ENCODE measurements around the gene NUTM2E. TPM values are rescaled to one million over a fixed set of nuclear protein-coding genes. Genes with fewer than 3 reads are reported as not detected.
A peak's percentile ranks its signal among the peaks of the same experiment; 100 is the strongest.
"Not testable (repeated sequence)": the region's sequence is repeated elsewhere in the genome, so short reads cannot be mapped to it uniquely, and the experiment has no call there.

NUTM2E gene
- total RNA-seq, 4 donors from 2014 or later = 2.5 TPM; not detected in 3

DNA sequence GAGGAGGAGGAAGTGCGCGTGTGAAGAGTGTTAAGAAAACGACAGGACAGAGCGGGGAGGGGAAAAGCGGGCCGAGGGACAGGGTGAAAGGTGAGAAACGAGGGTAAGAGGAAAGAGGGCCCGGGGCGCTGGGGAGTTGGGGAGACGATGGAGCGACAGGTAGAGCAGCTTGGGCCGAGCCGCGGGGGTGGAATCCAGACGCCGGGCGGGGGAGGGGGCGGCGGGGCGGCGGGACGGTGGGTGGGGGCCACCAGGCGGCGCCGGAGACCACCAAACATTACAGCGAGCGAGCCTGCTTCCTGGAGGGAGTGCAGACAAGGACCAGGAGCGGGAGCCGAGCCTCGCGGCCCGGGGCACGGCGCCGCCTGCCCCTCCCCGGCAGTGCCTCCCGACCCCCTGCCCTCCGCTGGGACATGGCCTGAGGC, 940 bp upstream of the NUTM2E start:
- TF ChIP-seq, protein P1, sequence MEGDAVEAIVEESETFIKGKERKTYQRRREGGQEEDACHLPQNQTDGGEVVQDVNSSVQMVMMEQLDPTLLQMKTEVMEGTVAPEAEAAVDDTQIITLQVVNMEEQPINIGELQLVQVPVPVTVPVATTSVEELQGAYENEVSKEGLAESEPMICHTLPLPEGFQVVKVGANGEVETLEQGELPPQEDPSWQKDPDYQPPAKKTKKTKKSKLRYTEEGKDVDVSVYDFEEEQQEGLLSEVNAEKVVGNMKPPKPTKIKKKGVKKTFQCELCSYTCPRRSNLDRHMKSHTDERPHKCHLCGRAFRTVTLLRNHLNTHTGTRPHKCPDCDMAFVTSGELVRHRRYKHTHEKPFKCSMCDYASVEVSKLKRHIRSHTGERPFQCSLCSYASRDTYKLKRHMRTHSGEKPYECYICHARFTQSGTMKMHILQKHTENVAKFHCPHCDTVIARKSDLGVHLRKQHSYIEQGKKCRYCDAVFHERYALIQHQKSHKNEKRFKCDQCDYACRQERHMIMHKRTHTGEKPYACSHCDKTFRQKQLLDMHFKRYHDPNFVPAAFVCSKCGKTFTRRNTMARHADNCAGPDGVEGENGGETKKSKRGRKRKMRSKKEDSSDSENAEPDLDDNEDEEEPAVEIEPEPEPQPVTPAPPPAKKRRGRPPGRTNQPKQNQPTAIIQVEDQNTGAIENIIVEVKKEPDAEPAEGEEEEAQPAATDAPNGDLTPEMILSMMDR (IDR thresholded peaks at IDR 0.05) = peak in 1 of 6 experiments; percentile 12
- H3K9me3 ChIP-seq, H3K36me3 ChIP-seq, H3K27me3 ChIP-seq: not testable (repeated sequence)
- peak overlapping the region; percentile 80 to 94 (median 86) for H3K27ac ChIP-seq
- peak in 2 of 3 donors; percentile 22 to 48 for DNase-seq
- H3K4me3 ChIP-seq = peak overlapping the region; percentile 48 to 71 (median 60)
- H3K4me1 ChIP-seq = peaks cover 0 to 11% (median 1%) of the 10 kb centered on the region in 4 donors

DNA sequence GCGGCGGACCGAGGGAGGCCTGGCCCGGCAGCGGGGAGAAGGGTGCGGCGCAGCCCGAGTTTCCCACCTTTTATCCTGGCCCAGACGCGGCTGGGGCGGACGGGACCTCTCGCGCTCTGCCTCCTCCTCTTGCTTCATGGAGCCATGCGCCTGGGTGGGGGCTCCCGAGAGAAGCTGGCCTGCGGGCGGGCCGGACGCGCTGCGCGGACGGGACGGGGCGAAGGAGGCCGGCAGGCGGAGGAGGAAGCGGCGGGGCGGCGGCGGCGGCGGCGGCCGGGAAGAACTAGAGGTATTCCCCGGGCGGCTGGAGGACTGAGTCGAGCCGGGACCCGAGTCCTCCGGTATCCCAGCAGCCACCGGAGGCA, 426 bp upstream of the NUTM2E start:
- peak overlapping the region; percentile 80 to 94 (median 86) for H3K27ac ChIP-seq
- not testable (repeated sequence) for H3K27me3 ChIP-seq, H3K36me3 ChIP-seq, H3K9me3 ChIP-seq
- H3K4me1 ChIP-seq = peaks cover 0 to 11% (median 1%) of the 10 kb centered on the region in 4 donors
- peak overlapping the region; percentile 48 to 71 (median 60) for H3K4me3 ChIP-seq
- peak in 2 of 3 donors; percentile 16 to 56 for DNase-seq

DNA sequence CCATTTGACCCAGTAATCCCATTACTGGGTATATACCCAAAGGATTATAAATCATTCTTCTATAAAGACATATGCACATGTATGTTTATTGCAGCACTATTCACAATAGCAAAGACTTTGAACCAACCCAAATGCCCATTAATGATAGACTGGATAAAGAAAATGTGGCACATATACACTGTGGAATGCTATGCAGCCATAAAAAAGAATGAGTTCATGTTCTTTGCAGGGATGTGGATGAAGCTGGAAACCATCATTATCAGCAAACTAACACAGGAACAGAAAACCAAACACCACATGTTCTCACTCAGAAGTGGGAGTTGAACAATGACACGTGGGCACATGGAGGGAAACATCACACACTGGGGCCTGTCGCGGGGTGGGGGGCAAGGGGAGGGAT, 7.3 kb downstream of the NUTM2E start:
- H3K4me3 ChIP-seq, H3K27me3 ChIP-seq, DNase-seq, H3K9me3 ChIP-seq, H3K4me1 ChIP-seq, H3K27ac ChIP-seq, H3K36me3 ChIP-seq: not testable (repeated sequence)

DNA sequence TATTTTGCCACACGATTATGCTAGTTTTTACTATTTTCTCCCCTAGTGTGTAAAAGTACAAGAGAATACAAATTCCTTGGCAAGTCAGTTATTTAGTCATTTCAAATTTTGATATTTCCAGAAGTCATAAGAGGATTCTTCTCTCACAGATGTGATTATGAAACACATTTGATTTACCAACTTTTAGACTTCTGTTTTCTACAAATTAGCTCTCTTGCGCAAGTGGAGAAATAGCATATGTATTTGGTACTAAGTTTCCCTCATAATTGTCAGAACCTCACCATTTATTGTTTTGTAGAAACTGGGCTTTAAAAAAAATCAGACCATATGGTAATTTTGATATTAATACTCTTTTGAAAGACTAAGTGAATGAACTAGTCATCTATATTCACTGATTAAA, 9.4 kb downstream of the NUTM2E start:
- not testable (repeated sequence) for H3K36me3 ChIP-seq, H3K9me3 ChIP-seq, DNase-seq, H3K4me3 ChIP-seq, H3K27me3 ChIP-seq, H3K4me1 ChIP-seq, H3K27ac ChIP-seq

DNA sequence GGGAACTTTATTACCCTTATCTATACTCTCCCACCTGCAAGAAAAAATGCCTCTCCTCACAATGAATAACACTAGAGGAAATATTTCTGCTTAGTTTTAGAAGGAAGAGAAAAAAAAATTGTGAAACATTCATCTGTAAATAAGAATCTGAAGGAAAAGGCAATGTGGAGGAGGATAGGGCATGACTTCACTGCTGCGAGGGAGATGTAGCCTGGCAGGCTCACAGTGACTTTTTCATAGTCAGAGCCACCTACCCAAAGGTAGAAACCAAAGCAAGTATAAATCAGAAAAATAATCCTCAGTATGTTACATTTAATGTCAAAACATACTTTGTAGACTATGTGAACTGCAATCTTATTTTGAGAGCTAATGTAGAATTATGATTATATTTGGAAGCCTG, 10.4 kb downstream of the NUTM2E start:
- DNase-seq, H3K27me3 ChIP-seq, H3K4me3 ChIP-seq, H3K9me3 ChIP-seq, H3K27ac ChIP-seq, H3K36me3 ChIP-seq, H3K4me1 ChIP-seq: not testable (repeated sequence)

DNA sequence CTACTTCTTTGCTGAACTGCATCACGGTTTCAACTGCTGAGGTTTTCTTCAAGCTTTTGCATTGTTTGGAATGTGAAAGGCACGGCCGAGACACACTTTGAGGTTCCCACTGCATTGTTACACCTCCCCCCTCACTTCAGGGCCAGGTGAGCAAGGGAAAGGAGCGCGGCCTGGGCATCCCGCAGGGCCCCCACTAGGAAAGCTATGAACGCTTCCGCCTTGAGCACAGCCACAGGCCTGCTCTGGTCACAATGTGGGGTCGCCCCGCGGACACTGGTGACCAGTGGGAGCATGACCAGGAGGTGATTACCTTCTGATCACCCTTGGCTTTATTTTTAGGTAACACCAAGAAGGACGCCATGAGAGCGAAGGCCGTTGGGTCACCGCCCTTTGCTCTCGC, 11.9 kb downstream of the NUTM2E start:
- not testable (repeated sequence) for DNase-seq

DNA sequence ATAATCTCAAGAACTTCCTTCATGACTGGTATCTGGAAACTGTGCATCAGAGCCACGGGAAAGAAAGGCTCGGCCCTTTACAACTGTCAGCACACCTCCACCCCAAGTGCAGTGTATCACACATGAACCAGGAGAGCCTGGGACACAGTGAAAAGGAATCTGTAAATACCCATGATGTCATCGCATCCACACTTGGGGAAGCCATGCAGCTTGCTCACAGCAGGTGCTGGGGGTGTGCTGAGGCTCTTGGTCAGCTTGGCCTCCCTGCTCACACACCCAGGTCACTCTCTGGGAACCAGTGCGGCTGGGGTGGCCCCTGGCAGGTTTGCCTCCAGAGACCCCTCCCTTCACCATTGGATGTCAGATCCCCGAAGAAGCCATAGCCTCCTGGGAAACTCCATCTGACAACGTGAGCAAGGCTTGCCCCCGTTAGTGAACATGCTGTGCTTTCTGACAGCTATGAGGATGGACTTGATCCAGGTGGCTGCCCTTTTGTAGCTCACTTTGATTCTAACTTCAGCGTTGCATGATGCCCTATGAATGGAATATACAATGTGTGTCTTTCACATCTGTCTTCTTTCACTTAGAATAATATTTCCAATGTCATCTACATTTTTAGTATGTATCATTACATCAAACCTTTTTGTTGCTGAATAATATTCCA, 26.8 kb downstream of the NUTM2E start:
- H3K36me3 ChIP-seq, H3K4me1 ChIP-seq, DNase-seq, H3K4me3 ChIP-seq, H3K27me3 ChIP-seq, H3K9me3 ChIP-seq, H3K27ac ChIP-seq: not testable (repeated sequence)

More for the DNA sequence above, 11.9 kb downstream of the NUTM2E start:
- H3K4me1 ChIP-seq, H3K4me3 ChIP-seq, H3K36me3 ChIP-seq, H3K9me3 ChIP-seq, H3K27me3 ChIP-seq, H3K27ac ChIP-seq: not testable (repeated sequence)

DNA sequence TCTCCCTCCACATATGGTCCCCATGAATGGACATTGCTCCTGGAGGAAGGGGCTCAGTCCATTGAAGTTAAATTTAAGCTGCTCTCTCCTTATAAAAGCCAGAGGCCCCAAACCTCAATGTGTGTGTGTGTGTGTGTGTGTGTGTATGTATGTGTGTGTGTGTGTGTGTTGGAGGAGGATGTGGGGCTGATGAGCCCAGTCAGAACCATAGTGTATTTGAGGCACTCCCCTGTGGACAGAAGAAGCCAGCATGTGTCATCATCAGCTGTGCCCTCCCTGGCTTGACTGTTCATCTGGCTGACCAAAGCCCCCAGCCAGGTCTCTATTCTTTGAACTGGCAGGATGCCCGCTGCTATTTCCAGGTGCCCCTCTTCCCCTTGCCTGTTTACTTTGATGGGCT, 35.7 kb downstream of the NUTM2E start:
- H3K9me3 ChIP-seq, H3K27me3 ChIP-seq, H3K4me3 ChIP-seq, H3K4me1 ChIP-seq, H3K36me3 ChIP-seq, H3K27ac ChIP-seq, DNase-seq: not testable (repeated sequence)

DNA sequence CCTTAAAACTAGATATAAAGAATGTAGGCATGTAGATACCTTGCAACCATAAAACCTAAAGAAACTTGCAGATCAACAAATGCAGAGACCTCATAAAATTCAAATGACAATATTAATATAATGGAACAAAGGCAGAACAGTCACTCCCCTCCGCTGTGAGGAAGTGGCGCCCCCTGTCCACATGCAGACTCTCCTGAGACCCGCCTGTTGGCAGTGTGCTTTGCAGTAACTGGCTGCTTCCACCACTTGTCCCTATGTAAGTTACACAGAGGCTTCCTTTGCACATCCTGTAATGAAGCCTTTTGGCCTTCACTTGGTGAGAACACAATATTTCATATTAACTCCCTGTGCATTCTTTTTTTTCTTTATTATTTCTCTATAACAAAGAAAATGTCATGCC, 36.3 kb downstream of the NUTM2E start:
- not testable (repeated sequence) for H3K4me1 ChIP-seq, H3K36me3 ChIP-seq, H3K9me3 ChIP-seq, DNase-seq, H3K27me3 ChIP-seq, H3K27ac ChIP-seq, H3K4me3 ChIP-seq

DNA sequence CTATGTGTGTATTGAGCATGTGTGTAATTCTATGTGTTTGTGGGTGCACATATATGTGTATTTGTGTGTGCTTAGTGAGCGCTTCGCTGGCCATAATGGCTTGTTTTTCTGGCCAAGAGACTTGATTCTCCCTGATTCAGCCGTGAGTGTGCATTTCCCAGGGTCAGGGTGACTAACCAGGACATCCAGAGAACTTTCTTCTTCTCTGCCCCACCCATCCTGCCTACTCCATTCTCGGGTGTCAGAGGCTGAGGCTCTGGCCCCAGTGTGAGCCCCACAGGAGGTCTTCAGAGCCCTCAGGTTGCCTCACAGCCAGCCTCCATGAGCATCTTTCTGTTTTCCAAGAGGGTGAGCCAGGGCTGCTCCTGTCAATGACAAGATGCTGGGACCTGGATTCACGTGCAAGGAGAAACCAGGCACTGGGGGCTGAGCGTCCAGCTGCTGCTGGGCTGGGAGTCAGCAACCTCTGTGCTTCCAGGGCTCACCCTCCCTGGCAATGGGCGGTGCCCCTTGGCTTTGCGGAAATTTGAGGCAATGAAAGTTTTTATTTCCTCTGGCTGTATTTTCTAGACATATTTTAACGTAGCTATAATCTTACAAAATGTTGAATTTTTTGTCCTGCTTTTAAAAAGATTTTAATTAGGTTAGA, 40.5 kb downstream of the NUTM2E start:
- not testable (repeated sequence) for DNase-seq, H3K27ac ChIP-seq, H3K9me3 ChIP-seq, H3K36me3 ChIP-seq, H3K27me3 ChIP-seq, H3K4me1 ChIP-seq, H3K4me3 ChIP-seq

DNA sequence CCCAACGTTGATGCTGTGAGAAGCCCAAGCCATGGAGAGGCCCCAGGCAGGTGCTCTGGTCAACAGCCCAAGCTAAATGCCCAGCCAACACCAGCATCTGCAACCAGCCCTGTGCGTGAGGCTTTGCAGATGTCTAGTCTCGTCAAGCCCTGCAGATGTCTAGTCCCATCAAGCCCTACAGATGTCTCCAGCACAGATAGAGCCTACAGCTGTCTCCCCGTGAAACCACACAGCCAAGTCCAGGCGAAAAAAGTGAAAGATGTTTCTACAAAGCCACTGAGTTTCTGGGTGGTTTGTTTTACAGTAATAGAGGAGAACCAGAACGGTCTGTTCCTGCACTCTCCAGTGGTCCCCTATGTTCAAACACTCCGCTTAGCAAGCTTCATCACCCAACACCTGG, 41.5 kb downstream of the NUTM2E start:
- DNase-seq = not testable (repeated sequence)

DNA sequence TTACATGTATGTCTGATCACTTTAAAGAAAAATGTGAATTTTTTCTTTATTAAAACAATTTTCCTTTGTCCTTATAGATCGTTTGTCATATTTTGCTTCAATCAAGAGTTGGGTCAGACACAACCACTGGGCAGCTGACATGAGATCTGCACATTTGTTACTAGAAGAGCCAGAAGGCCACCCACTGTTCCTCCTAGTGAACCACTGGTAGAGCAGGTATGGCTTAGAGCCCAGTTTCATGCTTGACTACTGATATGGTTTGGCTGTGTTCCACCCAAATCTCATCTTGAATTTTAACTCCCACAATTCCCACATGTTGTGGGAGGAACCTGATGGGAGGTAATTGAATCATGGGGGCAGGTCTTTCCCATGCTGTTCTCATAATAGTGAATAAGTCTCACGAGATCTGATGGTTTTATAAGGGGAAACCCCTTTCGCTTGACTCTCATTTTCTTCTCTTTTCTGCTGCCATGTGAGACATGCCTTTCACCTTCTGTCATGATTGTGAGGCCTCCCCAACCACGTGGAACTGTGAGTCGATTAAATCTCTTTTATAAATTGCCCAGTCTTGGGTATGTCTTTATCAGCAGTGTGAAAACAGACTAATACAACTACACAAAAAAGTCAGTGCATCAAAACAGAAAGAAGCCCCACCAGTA, 43.0 kb downstream of the NUTM2E start:
- not testable (repeated sequence) for DNase-seq, H3K4me1 ChIP-seq, H3K4me3 ChIP-seq

More for the DNA sequence above, 41.5 kb downstream of the NUTM2E start:
- not testable (repeated sequence) for H3K36me3 ChIP-seq, H3K4me3 ChIP-seq, H3K27me3 ChIP-seq, H3K27ac ChIP-seq, H3K9me3 ChIP-seq, H3K4me1 ChIP-seq

DNA sequence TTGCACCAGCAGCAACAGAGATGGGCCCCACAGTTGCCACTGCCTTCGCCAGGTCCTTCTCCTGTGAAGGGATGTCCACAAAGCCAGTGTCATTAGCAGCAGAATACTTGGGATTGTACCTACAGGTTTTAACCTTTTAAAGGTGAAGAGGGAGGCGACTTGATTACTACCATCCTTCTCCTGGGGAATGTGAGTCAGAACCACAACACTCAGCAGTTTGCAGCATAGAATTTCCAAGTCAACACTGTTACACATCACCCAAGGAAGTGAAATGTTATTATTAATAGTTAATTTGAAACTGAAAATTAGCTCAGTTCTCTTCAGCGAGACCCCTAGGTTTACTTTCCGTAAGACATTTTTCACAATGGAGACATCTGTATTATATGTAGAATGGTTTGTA, 45.2 kb downstream of the NUTM2E start:
- not testable (repeated sequence) for H3K4me1 ChIP-seq, H3K36me3 ChIP-seq, DNase-seq, H3K27ac ChIP-seq, H3K9me3 ChIP-seq, H3K4me3 ChIP-seq, H3K27me3 ChIP-seq

More for the DNA sequence above, 43.0 kb downstream of the NUTM2E start:
- H3K27ac ChIP-seq, H3K27me3 ChIP-seq, H3K36me3 ChIP-seq, H3K9me3 ChIP-seq: not testable (repeated sequence)
